Inferior parietal cortex (tissue), 1 donor: ENCODE results near the gene UNC79.
"Not testable (repeated sequence)": the region's sequence is repeated elsewhere in the genome, so short reads cannot be mapped to it uniquely, and the experiment has no call there.

ENCODE experiments used
- DNase-seq: peaks from one replicate; pipeline ENCODE4 v3.0.0-alpha.2; 2016; ENCODE audit errors: extremely low spot score

UNC79 gene

DNA sequence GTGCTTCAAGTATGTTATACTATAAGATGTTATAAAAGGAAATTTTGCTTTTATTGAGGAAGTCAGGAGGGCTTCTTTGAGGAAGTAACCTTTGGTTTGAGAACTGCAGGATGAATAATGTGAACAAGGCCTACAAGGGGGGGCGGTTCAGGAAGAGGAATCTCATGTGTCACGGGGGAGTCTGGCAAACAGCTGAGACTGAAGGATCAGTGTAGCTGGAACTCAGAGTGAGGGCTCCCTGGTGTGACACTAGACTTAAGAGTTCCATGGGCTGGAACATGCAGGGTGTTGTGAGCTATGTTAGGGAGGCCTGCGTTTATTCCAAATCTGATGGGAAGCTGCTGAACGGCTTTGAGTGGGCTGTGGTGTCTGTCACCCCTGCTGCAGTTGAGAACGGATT lies 62.3 kb downstream of the UNC79 start:
- DNase-seq, result no peak

DNA sequence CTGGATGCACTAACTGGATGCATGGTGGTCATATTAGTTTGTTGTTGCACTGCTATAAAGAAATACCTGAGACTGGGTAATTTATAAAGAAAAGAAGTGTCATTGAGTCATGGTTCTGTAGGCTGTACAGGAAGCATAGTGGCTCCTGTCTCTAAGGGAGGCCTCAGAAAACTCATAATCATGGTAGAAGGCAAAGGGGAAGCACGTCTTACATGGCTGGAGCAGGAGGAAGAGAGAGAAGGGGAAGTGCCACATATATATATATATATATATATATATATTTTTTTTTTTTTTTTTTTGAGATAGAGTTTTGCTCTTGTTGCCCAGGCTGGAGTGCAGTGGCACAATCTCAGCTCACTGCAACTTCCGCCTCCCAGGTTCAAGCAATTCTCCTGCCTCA lies 62.9 kb downstream of the UNC79 start:
- not testable (repeated sequence) for DNase-seq

DNA sequence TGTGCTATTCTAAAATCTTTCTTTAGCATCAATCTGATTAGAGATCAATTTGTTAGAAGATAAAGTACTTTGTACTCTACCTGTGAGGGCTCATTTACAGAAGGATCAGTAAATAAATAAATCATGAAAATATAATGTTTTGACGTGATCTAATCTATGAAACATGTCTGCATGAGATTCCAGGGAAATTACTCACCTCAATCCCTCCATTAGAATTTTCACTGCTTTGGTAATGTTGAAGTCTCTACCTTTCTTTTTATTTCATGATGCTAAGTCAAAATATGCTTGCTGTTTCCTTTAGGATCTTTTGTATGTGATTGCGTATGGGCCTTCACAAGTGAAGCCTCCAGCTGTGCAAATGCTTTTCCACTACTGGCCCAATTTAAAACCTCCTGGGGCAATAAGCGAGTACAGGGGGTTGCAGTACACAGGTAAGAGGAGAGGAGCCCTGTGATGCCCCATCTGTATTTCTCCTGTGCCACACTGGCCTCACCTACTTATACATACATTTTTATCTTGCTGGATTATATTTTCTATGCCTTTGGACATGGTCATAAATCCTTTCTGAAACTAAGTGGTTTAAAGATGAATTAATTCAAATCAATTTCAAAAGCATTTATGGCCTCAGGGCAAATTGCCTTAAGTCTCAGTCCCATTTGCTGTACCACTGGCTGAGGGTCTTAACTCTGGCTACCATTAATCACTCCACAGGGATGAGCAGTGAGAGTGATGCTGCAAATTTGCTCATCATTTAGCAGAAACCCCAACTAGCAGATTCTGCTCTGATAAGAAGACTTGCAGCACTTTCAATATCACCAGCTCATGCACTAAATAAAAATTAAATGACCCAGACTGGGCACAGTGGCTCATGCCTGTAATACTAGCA lies 66.4 kb downstream of the UNC79 start:
- DNase-seq, result no peak

DNA sequence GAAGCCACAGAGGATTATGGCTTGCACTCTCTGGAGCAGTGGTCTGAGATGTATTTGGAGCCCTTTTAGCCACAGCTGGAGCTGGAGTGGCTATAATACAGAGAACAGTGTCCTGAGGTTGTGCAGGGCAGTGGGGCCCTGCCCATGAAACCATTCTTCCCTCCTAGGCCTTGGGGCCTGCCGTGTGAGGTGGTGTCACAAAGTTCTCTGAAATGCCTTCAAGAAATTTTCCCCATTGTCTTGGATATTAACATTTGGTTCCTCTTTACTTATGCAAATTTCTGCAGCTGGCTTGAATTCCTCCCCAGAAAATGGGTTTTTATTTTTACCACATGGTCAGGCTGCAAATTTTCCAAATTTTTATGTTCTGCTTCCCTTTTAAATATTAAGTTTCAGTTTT lies 79.3 kb downstream of the UNC79 start:
- no peak for DNase-seq

DNA sequence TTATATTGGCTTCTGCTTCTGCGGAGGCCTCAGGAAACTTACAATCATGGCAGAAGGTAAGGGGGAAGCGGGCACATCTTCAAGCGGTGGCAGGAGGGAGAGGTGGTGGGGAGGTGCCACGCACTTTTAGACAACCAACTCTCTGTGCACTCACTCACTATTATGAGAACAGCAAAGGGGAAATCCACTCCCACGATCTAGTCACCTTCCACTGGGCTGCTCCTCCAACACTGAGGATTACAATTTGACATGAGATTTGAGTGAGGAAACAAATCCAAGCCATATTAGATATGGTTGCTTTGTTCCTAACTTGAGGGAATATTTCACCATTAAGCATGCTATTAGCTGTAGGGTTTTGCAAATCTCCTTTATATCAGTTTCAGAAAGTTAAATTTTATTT lies 80.3 kb downstream of the UNC79 start:
- no peak for DNase-seq

DNA sequence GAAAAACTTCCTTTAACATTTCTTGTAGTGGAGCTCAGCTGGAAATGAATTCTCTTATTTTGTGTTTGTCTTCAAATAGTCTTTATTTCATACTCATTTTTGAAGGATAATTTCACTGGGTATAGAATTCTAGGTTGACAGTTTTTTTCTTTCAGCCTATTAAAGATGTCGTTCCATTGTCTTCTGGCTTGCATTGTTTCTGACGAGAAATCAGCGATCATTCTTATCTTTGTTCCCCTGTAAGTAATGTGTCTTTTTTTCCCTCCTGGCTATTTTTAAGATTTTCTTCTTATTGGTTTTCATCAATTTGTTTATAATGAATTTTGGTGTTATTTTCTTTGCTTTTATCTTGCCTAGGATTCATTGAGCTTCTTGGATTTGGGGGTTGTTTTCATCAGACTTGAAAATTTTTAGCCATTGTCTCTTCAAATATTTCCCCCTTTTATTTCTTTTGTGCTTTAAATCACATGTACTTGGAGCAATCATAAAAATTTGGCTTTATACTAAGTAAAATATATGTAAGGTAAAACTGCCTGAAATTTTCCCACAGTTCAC lies 89.4 kb downstream of the UNC79 start:
- no peak for DNase-seq

DNA sequence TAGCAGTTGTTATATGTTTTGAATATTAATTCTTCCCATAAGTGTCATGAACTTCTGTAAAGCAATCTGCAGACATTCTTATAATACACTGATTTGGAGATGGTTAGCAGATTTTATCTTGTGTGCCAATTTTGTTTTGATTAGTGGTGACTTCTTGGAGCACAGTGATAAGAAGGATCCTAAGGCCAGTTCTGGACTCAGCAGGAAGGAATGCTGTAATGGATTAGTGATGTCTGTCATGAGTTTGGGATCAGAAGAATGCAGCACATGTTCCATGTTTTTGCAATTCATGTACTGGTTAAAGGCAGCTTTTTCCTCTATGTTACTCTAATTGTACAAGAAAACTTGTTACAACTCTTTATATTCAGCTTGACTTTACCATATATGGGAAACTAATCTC lies 91.5 kb downstream of the UNC79 start:
- no peak for DNase-seq

DNA sequence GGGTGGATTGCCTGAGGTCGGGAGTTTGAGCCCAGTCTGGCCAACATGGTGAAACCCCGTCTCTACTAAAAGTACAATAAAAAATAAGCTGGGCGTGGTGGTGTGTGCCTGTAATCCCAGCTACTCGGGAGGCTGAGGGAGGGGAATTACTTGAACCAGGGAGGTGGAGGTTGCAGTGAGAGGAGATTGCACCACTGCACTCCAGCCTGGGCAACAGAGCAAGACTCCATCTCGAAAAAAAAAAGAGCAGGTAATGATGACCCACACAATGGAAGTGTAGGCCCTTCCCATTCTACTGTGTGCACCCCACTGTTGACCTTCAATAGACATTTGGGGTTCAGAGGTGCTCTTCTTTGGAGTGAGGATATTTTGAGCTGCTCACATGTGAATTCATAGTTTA lies 94.5 kb downstream of the UNC79 start:
- not testable (repeated sequence) for DNase-seq

DNA sequence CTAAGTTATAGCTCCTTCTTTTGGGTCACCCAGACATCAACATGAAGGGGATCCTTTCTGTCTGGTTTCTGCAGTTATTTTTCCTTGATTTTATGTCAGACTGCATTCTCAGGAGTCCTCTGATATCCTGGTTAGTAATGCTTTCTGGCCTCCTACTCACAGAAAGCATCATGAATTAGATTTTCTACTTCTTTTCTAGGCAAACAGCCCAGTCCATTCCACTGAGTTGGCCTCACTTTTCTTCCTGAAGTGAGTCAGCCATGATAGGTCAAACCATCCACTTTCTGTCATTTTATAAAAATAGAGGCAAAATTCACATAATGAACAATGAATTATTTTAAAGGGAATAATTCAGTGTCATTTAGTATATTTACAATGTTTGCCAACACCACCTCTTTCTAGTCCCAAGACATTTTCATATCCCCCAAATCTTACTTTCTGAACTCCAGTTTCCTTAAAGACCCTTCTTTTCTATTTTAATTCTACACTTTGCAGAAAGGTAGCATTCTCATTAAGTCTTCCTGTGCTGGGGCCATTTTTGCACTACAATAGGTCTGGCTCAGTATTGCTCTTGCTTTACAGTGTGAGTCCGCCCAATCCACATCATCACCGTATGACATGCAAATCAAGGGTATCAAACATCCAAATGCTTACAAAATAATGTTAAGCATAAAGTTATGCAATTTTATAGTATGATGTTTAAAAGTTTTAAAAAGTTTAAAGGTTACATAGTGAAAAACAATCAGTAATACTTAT lies 95.1 kb downstream of the UNC79 start:
- no peak for DNase-seq

DNA sequence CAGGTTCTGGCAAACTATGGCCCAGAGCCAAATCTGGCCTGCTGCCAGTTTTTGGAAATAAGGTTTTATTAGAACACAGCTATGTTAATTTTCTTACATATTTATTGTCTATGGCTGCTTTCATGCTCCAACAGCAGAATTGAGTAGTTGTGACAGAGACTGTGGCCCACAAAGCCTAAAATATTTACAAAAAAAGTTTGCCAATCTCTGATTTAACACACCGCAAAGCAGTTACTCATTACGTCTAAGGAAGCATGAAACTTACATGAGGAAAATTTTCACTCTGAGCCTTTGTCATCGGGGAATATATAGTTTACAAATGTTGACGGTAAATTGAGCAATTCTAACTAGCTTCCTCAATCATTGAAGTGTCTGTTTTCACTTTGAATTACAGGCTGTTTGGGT lies 96.5 kb downstream of the UNC79 start:
- no peak for DNase-seq

DNA sequence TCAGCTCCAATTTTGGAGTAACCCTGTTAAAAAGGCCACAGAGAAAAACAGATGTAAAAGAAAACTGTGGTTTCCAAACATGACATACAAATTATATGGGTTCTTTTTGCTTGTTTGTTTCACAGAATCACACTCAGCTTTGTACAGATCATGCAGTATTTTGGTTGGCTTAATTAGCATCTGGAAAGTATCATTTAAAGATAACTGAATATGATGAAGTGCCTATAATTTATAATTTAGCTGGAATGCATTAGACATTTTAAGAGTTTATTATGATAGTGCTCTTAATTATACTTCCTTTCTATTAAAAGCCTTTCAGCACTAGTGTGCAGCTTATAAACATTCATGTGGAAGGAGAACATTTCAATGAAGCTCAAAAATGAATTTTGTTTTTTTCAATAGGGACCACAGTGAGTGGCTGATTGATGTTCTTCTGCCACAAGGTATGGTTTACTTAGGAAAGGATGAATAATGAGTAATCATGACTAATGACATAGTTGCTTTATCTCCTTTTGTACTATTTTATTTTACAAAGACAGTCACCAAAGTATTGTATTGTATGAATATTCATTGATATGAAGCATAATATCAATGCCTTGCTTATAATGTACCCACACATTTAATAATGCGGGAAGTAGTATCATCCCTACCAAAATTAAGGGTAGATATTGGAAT lies 98.3 kb downstream of the UNC79 start:
- DNase-seq, result no peak

DNA sequence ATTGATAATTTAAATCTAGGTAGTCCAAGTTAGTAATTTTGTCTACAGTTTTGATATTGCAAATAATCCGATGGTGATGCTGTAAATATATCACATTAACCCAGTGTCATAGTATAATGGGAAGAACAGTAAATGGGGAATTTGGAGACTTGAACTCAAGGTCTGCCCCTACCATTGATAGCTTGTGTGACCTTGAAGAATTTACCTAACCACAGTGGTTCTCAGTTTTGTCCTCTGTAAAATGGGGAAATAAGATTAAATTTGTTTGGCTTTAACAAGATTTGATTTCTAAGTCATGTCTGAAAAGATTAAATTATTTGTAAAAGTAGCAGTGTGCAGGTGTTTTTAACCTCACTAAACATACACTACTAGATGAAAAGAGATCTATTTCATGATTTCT lies 100.9 kb downstream of the UNC79 start:
- no peak for DNase-seq

DNA sequence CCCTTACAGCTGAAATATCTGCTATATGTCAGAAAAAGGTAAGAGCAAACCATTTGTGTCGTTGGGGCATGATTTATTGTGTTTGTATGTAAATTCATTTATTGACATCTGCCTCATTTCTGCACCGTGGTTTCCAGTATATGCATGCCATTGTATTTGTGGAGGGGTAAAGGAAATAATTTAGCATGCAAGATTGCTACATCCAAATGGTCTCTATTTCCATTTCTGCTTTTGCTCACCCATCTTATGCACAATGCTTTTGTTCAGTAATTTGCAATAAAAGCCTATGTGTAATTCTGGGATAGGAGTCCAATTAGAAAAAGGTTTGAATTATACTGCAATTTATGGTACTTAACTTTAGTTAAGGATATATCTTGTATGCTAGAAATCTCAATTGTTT lies 101.8 kb downstream of the UNC79 start:
- no peak for DNase-seq

DNA sequence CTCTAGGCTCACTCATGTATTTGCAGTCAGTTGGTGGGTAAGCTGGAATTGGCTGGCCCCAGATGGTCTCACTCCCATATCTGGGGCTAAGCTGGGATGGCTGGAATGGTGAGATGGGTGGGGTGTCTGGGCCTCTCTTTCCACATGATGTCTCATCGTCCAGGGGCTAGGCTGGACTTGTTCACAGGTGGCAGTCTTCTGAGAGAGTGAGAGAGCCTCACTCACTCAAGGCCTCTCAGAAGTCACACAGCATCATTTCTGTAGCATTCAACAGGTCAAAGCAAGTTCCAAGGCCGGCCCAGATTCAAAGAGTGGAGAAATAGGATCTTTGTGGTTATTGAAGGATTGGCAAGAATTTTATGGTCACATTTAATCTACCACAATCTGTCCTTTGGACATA lies 102.7 kb downstream of the UNC79 start:
- no peak for DNase-seq

DNA sequence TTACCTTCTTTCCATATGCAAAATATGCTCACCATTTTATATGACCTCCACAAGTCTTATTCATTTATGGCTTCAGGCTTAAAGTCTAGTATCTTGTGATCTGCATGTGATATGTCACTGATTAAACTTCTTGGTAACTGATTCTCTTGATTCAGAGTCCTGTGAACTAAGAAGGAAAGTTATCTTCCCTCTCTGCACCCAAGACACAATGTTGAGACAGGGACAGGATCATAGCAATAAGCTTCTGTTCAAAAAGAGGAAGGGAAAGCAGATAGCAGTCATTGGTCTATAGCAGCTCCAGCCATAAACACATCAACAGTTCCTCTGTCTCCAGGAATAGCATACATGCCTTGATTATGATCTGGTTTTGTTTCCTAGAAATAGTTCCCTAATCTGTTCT lies 103.1 kb downstream of the UNC79 start:
- DNase-seq, result no peak

DNA sequence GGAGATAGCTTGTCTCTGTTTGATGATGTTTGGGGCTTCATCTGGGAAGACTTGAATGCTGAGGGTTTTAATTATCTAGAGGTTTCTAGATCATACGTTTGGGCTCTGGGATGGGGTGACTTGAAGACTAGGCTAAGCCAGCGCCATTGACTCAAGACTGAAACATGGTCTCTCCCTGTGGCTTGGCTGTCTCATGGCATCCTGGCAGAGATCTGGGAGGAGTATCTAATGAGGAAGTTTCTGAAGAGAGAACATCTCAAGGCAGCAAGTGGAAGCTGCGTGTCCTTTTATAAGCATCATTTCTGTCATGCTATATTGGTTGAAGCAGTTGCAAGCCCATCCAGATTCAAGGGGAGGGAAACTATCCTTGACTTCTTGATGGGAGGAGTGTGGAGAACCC lies 104.8 kb downstream of the UNC79 start:
- no peak for DNase-seq

DNA sequence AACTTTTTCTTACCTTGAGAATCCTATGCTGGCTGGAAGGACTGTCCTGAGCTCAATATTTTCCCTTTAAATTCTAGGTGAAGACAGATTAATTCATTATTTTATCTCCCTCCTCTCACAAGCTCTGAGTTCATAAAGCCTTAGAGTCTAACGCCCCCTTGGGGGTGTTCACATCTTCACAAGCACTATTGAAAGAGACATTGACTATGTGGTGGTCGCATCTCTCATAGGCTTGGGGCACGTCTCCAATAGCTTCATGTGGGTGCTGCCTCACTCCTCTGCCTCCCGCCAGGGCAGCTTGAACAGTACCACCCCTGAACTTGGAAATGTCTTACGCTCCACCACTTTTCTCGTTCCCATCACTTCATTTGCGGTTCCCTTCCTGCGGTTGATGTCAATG lies 106.2 kb downstream of the UNC79 start:
- no peak for DNase-seq

DNA sequence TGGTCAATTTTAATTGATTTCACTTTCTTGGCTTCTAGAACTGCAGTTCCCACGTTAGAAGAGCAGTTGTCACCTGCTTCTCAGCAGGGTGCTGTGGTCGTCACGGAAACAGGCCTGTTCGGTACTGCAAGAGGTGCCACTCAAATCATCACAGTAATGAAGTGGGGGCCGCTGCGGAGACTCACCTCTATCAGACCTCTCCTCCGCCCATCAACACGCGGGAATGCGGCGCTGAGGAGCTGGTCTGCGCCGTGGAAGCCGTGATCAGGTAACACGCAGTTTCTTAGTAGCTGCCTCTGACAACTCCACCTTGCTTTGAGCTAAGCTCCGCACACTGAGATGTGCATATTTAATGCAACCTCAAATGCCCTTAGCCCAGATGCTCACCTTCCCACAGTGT lies 107.2 kb downstream of the UNC79 start:
- DNase-seq, result no peak

DNA sequence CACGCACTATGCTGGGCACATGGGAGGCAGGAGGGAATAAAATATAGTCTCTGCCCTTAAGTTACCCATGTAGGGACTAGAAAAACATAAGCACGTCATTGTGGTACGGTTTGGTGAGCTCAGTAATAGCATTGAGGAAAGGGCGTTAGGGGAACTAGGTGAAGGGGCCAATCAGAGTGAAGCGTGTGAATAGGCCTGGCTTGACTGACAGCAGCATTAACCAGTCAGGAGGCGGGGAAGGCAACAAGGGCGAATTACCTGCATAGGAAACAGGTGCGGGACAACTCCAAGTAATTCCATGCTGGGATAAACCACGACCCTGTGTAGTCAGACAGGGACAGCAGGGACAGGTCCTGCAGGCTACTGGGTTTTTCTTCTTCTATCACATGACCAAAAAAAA lies 107.7 kb downstream of the UNC79 start:
- DNase-seq, result no peak

DNA sequence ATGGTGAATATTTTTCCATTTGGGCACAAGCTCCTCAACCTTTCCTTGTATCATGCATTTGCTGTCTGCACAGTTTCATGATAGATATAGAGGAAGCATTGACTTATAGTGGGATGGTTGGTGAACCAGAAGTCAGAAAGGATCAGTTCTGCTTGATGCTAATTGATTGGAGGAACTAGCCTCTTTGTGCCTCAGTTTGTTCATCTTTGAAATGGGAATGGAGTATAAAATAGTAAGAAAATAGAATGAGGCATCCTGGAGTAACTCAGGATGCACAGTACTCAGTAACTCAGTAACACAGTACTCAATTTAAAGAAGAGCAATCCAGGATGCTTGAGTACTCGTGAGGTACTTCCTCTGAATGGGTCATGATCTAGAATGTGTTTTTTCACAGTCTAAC lies 109.5 kb downstream of the UNC79 start:
- no peak for DNase-seq

DNA sequence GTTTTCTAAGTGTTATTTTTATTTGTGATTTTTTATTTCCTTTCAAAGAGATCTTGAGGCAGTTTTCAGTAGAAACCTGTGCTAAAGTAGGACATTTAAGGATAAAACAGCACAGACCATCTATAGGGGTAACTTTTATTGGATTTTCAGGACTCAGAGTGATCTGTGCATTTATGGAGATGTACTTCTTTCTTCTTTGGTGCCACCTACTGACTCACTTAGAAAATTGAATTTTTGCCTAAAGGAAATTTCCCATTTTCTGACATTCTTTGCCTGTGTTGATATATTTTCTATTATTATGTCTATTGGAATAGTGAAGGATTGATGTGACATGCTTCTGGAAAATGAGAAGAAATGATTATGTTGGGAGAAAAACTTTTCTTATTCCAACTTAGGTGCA lies 113.0 kb downstream of the UNC79 start:
- peak; percentile 42 for DNase-seq

DNA sequence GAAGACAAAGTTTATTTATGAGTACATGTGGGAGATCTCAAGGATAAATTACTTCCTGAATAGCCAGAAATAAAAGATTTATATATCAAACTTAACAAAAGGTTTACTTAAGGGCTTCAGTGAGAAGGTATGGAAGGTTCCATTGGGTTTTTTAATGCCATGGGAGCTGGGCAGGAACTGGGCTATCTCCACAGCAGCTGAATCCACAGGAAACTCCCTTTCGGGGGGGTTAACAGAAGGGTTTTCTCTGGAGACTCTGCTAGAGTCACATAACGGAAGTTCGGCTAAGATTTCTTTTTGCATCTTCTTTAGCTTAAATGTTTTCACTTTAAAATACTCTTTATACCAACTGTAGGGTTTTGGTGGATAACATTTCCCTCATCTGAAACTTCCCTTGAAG lies 113.5 kb downstream of the UNC79 start:
- no peak for DNase-seq
